Measurements from ENCODE around the gene PRKN.

PRKN gene

GRCh38 chr6:162026843-162027242 is 700.7 kb downstream of the PRKN start:
- TF ChIP-seq CTCF (IDR thresholded peaks at IDR 0.05; ENCODE audit: low read length, missing control alignments): no peak
- H3K4me3 ChIP-seq (replicated peaks; ENCODE audit: low read depth, low read length): no peak overlapping the region
- no peak for DNase-seq (ENCODE audit: low read depth)

- no peak overlapping the region for H3K4me3 ChIP-seq (replicated peaks; ENCODE audit: low read depth, low read length)
- no peak for TF ChIP-seq CTCF (IDR thresholded peaks at IDR 0.05; ENCODE audit: low read length, missing control alignments)
- no peak for DNase-seq (ENCODE audit: low read depth)
These were observed 701.5 kb downstream of the PRKN start for GRCh38 chr6:162026031-162026430.

GRCh38 chr6:162019349-162019748 is 708.2 kb downstream of the PRKN start:
- DNase-seq (ENCODE audit: low read depth): no peak
- no peak overlapping the region for H3K4me3 ChIP-seq (replicated peaks; ENCODE audit: low read depth, low read length)
- TF ChIP-seq CTCF (IDR thresholded peaks at IDR 0.05; ENCODE audit: low read length, missing control alignments): no peak

- H3K4me3 ChIP-seq (replicated peaks; ENCODE audit: low read depth, low read length): no peak overlapping the region
- no peak for TF ChIP-seq CTCF (IDR thresholded peaks at IDR 0.05; ENCODE audit: low read length, missing control alignments)
- no peak for DNase-seq (ENCODE audit: low read depth)
These were observed 710.0 kb downstream of the PRKN start for GRCh38 chr6:162017536-162017935.

- no peak overlapping the region for H3K4me3 ChIP-seq (replicated peaks; ENCODE audit: low read depth, low read length)
- TF ChIP-seq CTCF (IDR thresholded peaks at IDR 0.05; ENCODE audit: low read length, missing control alignments): no peak
- DNase-seq (ENCODE audit: low read depth): no peak
These were observed 713.3 kb downstream of the PRKN start for GRCh38 chr6:162014069-162014811.

- no peak overlapping the region for H3K4me3 ChIP-seq (replicated peaks; ENCODE audit: low read depth, low read length)
- TF ChIP-seq CTCF (IDR thresholded peaks at IDR 0.05; ENCODE audit: low read length, missing control alignments): no peak
- no peak for DNase-seq (ENCODE audit: low read depth)
These were observed 722.2 kb downstream of the PRKN start for GRCh38 chr6:162005372-162005771.

GRCh38 chr6:161996783-161997182 is 730.8 kb downstream of the PRKN start:
- DNase-seq (ENCODE audit: low read depth): no peak
- TF ChIP-seq CTCF (IDR thresholded peaks at IDR 0.05; ENCODE audit: low read length, missing control alignments): no peak
- no peak overlapping the region for H3K4me3 ChIP-seq (replicated peaks; ENCODE audit: low read depth, low read length)
